SH-SY5Y (cell line): ENCODE measurements around the gene ATRAID.

Source experiments
- GATA2 ChIP-seq: IDR thresholded peaks from 2 replicates; pipeline ENCODE4 v1.6.1; 2011; ENCODE audit warnings: mild to moderate bottlenecking, low read depth, low read length
- GATA3 ChIP-seq: IDR thresholded peaks from 2 replicates; pipeline ENCODE4 v1.6.1; 2011; ENCODE audit warnings: low read depth, mild to moderate bottlenecking, low read length, moderate library complexity

Gene ATRAID

DNA sequence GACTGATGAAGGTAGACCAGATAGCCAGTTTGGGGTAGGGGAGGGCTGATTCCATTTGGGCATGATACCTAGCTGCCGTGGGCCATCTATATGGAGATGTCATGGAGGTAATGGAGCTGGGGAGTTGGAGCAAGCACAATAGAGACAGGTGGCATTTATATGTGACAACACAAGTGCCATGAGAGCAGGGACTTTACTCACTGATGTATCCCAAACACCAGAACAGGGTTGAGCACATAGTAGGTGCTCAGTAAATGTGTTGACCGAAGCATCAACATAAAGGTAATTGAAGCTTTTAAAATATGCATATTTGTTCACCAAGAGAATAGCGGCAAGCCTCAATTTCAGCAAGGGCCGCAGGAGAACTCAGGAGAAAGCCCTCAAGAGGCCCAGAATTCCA, 36.1 kb downstream of the ATRAID start:
- TF ChIP-seq GATA3 = no peak

GRCh38 chr2:27249159-27249890, 37.5 kb downstream of the ATRAID start:
- TF ChIP-seq GATA2 = no peak
- TF ChIP-seq GATA3 = no peak

GRCh38 chr2:27249891-27250651, 38.2 kb downstream of the ATRAID start:
- no peak for TF ChIP-seq GATA3
- TF ChIP-seq GATA2 = no peak

DNA sequence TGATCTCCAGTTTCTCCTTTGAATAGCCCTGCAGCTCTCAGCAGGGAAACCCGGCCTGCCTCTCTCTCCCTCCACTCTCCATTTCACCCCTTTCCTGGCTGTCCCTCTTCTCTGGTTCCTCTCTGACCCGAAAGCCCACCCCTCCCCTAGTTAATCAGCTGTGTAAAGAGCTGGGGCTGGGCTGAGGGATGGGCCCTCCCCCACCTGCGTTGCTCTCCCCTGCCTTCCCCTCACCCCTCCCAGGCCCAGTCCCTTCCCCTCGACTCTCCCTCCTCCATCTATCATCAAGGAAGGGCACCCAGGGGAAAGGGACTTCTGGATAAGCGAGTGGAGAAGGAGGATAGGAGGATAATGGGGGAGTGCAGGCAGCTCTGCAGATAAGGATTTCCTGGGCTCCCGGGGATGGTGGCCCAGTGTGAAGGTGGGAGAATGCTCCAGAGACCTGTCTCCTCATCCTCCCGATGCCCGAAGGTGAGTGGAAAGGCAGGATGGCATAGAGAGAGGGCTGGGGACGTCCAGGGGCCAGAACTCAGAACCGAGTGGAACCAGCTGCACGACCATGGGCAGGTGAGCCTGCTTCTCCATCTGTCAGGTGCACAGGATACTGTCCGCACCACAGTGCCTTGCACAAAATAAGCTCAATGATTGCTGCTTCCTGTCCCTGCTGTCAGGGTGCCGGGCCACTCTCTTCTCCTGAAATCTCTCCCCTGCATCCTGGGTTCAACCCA, 39.0 kb downstream of the ATRAID start:
- TF ChIP-seq GATA3 (no peak), GATA2 (no peak)

DNA sequence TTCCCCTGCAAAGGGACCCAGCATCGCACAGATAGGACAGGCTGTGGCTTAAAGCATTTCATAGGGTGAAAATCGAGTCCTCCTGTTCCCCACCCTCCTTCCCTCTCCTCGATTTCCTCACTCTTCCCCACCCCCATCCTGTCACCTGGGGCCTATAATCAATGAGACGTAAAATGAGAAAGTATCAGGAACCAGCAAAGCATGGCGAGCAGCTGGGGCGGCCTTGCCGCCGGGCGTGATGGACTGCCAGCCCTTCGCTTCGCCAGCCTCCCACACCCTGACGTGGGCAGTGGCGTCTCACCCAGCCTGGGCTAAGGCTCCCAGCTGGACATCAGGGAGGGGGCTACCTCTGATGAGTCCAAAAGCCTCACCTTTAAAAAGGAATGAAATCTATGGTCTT, 39.9 kb downstream of the ATRAID start:
- TF ChIP-seq GATA3 = no peak
- no peak for TF ChIP-seq GATA2

DNA sequence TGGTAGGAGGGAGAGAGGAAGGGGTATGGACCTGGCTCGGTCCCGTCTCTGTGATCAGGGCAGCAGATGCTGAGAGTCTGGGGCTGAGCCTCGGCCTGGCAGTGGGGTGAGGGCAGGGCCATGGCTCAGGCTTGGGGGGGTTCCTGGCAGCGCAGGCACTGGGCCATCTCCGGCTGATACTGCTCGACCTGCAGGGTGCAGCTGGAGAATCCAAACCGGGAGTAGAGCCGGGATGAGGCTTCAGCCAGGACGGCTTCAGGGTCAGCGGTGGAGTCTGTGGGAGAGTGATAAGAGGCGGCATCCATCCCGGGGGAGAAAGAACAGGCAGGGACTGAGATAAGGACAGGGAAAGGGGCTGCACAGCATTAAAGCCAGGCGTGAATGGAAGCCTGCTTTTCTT, 43.3 kb downstream of the ATRAID start:
- TF ChIP-seq GATA2 = peak; percentile 70
- no peak for TF ChIP-seq GATA3

- TF ChIP-seq GATA2 (no peak), GATA3 (no peak)
These were observed 43.8 kb downstream of the ATRAID start for GRCh38 chr2:27255660-27256059.

- TF ChIP-seq GATA3 (no peak), GATA2 (no peak)
These were observed 45.1 kb downstream of the ATRAID start for GRCh38 chr2:27256855-27257454.

DNA sequence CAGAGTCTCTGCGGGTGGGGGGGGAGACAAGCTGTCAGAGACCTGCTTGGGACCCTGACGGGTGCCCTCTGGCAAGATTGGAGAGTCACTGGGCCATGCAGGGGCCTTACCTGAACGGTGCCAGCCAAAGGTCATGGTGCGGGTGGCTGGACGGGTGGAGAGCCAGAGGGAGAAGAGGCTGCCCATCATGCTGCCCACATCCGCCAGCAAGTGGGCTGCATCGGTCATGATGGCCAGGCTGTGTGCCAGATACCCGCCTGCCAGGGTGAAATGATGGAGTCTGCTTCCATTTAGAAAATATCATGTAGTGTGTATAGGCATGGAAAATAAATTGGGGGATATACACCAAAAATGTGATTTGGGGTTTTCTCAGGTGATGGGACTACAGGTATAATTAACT, 46.2 kb downstream of the ATRAID start:
- TF ChIP-seq GATA3 = no peak
- no peak for TF ChIP-seq GATA2

- TF ChIP-seq GATA2 (no peak), GATA3 (no peak)
These were observed 49.5 kb downstream of the ATRAID start for GRCh38 chr2:27261241-27261925.

GRCh38 chr2:27261926-27262298, 50.1 kb downstream of the ATRAID start:
- TF ChIP-seq GATA2 = no peak

- no peak for TF ChIP-seq GATA2
- TF ChIP-seq GATA3 = no peak
These were observed 50.8 kb downstream of the ATRAID start, which contains the start of gene SLC30A3 for GRCh38 chr2:27262379-27263286. Gene SLC30A3 (minus strand): TSS chr2:27263047. CDS start chr2:27262906, 141 bp downstream.
